ENCODE results near the gene SRCAP.
"Not testable (repeated sequence)": the region's sequence is repeated elsewhere in the genome, so short reads cannot be mapped to it uniquely, and the experiment has no call there.

The SRCAP gene

GRCh38 chr16:30699615-30700099, 686 bp downstream of the SRCAP start:
- no peak for DNase-seq

GRCh38 chr16:30700491-30700890, 1.5 kb downstream of the SRCAP start:
- DNase-seq, result no peak

GRCh38 chr16:30700971-30701370, 2.0 kb downstream of the SRCAP start:
- DNase-seq, result no peak

- DNase-seq, result not testable (repeated sequence)
These were observed 4.1 kb downstream of the SRCAP start for GRCh38 chr16:30703071-30703470.

- DNase-seq, result no peak
These were observed 5.0 kb downstream of the SRCAP start for GRCh38 chr16:30703971-30704370.

GRCh38 chr16:30706046-30706445, 7.1 kb downstream of the SRCAP start:
- DNase-seq, result no peak

GRCh38 chr16:30710971-30711370, 12.0 kb downstream of the SRCAP start:
- no peak for DNase-seq

- DNase-seq, result no peak
These were observed 12.7 kb downstream of the SRCAP start for GRCh38 chr16:30711712-30712111.

GRCh38 chr16:30715750-30716445, 16.9 kb downstream of the SRCAP start:
- DNase-seq, result peak; percentile 45

GRCh38 chr16:30720086-30720485, 21.1 kb downstream of the SRCAP start:
- no peak for DNase-seq

- no peak for DNase-seq
These were observed 21.7 kb downstream of the SRCAP start for GRCh38 chr16:30720694-30721093.

GRCh38 chr16:30721167-30721566, 22.2 kb downstream of the SRCAP start:
- DNase-seq, result no peak

GRCh38 chr16:30721606-30722005, 22.6 kb downstream of the SRCAP start:
- no peak for DNase-seq

GRCh38 chr16:30722443-30722842, 23.5 kb downstream of the SRCAP start:
- DNase-seq, result no peak

- DNase-seq, result no peak
These were observed 23.9 kb downstream of the SRCAP start for GRCh38 chr16:30722916-30723315.

- no peak for DNase-seq
These were observed 24.9 kb downstream of the SRCAP start for GRCh38 chr16:30723725-30724355.

- no peak for DNase-seq
These were observed 25.9 kb downstream of the SRCAP start for GRCh38 chr16:30724641-30725417.

GRCh38 chr16:30725418-30725792, 26.4 kb downstream of the SRCAP start:
- DNase-seq, result no peak

GRCh38 chr16:30728321-30728720, 29.4 kb downstream of the SRCAP start:
- no peak for DNase-seq

GRCh38 chr16:30728899-30729672, 30.1 kb downstream of the SRCAP start:
- no peak for DNase-seq

- no peak for DNase-seq
These were observed 32.4 kb downstream of the SRCAP start for GRCh38 chr16:30731411-30731810.

- no peak for DNase-seq
These were observed 38.2 kb downstream of the SRCAP start for GRCh38 chr16:30736995-30737793.

Measured in activated naive CD4-positive, alpha-beta T cell treated with Interleukin-2 at 50 U/mL for 16 hours (primary cell).